Measurements from ENCODE around the gene MEF2A.

GRCh38 chr15:99537344-99537743, 28.4 kb upstream of the MEF2A start:
- TF ChIP-seq, protein P1, sequence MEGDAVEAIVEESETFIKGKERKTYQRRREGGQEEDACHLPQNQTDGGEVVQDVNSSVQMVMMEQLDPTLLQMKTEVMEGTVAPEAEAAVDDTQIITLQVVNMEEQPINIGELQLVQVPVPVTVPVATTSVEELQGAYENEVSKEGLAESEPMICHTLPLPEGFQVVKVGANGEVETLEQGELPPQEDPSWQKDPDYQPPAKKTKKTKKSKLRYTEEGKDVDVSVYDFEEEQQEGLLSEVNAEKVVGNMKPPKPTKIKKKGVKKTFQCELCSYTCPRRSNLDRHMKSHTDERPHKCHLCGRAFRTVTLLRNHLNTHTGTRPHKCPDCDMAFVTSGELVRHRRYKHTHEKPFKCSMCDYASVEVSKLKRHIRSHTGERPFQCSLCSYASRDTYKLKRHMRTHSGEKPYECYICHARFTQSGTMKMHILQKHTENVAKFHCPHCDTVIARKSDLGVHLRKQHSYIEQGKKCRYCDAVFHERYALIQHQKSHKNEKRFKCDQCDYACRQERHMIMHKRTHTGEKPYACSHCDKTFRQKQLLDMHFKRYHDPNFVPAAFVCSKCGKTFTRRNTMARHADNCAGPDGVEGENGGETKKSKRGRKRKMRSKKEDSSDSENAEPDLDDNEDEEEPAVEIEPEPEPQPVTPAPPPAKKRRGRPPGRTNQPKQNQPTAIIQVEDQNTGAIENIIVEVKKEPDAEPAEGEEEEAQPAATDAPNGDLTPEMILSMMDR (conservative IDR thresholded peaks at IDR 0.05 in 1 of 2, IDR thresholded peaks at IDR 0.05 in 1 of 2; ENCODE audit: extremely low read depth in 1 of 2, insufficient read depth in 1 of 2, low read depth in 1 of 2, low read length in 2 of 2): no peak
- no peak for TF ChIP-seq EZH2 (IDR thresholded peaks at IDR 0.05; ENCODE audit: borderline replicate concordance, low read length)

All from mammary epithelial cell (primary cell).